Measurements from ENCODE around the gene MYO5A.

DNA sequence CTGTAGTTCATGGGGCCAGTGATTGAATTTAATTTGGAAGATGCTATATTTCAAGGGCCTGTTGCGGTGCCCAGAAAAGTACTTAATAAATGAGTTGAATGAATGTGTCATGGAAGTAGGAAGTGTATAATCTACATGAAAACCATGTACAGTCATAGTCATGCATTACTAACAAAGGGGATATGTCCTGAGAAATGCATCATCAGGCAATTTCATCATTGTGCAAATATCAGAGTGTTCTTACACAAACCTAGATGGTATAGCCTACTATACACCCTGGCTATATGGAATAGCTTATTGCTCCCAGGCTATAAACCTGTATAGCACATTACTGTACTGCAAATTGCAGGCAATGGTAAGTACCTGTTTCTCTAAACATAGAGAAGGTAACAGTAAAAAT, 222.4 kb downstream of the MYO5A start:
- no peak for TF ChIP-seq SIN3A (IDR thresholded peaks at IDR 0.05; ENCODE audit: borderline replicate concordance, insufficient read depth, low read depth, low read length)
- no peak for TF ChIP-seq POLR2AphosphoS5 (IDR thresholded peaks at IDR 0.05; ENCODE audit: low read depth, low read length)
- TF ChIP-seq, protein P1, sequence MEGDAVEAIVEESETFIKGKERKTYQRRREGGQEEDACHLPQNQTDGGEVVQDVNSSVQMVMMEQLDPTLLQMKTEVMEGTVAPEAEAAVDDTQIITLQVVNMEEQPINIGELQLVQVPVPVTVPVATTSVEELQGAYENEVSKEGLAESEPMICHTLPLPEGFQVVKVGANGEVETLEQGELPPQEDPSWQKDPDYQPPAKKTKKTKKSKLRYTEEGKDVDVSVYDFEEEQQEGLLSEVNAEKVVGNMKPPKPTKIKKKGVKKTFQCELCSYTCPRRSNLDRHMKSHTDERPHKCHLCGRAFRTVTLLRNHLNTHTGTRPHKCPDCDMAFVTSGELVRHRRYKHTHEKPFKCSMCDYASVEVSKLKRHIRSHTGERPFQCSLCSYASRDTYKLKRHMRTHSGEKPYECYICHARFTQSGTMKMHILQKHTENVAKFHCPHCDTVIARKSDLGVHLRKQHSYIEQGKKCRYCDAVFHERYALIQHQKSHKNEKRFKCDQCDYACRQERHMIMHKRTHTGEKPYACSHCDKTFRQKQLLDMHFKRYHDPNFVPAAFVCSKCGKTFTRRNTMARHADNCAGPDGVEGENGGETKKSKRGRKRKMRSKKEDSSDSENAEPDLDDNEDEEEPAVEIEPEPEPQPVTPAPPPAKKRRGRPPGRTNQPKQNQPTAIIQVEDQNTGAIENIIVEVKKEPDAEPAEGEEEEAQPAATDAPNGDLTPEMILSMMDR (IDR thresholded peaks at IDR 0.05), result no peak
- no peak for TF ChIP-seq REST (IDR thresholded peaks at IDR 0.05; ENCODE audit: insufficient read depth in 1 of 2, low read depth in 2 of 2, low read length in 1 of 2)
